ACC112 (cell line): ENCODE measurements around the gene ACE.

Experiments
- H2AFZ ChIP-seq: fragments of 200-600 bp; sonication (generic); one replicate; pipeline ENCODE4 v1.6.0; 2017; ENCODE audit warnings: antibody characterized with exemption, low read length; ENCODE audit not compliant: unreplicated experiment
- H3K27ac ChIP-seq: fragments of 200-600 bp; sonication (generic); 2 replicates; pipeline ENCODE4 v1.5.1; 2014; ENCODE audit warnings: low read depth, mild to moderate bottlenecking, antibody characterized with exemption, low read length, moderate library complexity
- H3K27me3 ChIP-seq: fragments of 200-600 bp; sonication (generic); 2 replicates; pipeline ENCODE4 v1.6.1; 2014; ENCODE audit warnings: mild to moderate bottlenecking, antibody characterized with exemption, low read length, moderate library complexity, mixed read lengths; ENCODE audit not compliant: insufficient read depth
- H3K36me3 ChIP-seq: fragments of 200-600 bp; sonication (generic); 2 replicates; pipeline ENCODE4 v1.6.1; 2016; ENCODE audit warnings: mild to moderate bottlenecking, antibody characterized with exemption, low read length, moderate library complexity, mixed read lengths; ENCODE audit not compliant: insufficient read depth
- H3K4me1 ChIP-seq: fragments of 200-600 bp; sonication (generic); one replicate; pipeline ENCODE4 v1.6.1; 2016; ENCODE audit warnings: low read length, mixed read lengths; ENCODE audit not compliant: insufficient read depth, unreplicated experiment, control insufficient read depth
- H3K4me3 ChIP-seq: fragments of 200-600 bp; sonication (generic); 2 replicates; pipeline ENCODE4 v1.5.1; 2014; ENCODE audit warnings: mild to moderate bottlenecking, low read depth, low read length
- H3K79me2 ChIP-seq: fragments of 200-600 bp; sonication (generic); one replicate; pipeline ENCODE4 v1.6.0; 2016; ENCODE audit warnings: low read length; ENCODE audit not compliant: control insufficient read depth, unreplicated experiment, insufficient read depth

The ACE gene

GRCh38 chr17:63476854-63477479 is at the start of gene ACE:
TSS of gene ACE (plus strand) at chr17:63477061. CDS start at chr17:63477095, 34 bp downstream.
- Histone ChIP-seq H3K79me2 (no peaks in the 10 kb centered on the region), H3K4me3 (peak within 1 kb of the TSS; percentile 79), H3K27me3 (no peaks in the 10 kb centered on the region), H3K36me3 (no peaks in the 10 kb centered on the region), H2AFZ (peak within 1 kb of the TSS; percentile 83), H3K4me1 (peaks cover 12% of the 10 kb centered on the region), H3K27ac (no peak within 1 kb of the TSS)

GRCh38 chr17:63429766-63430165 is 47.1 kb upstream of the ACE start:
- peaks cover 10% of the 10 kb centered on the region for H3K79me2 ChIP-seq
- H3K4me3 ChIP-seq, result no peak overlapping the region
- no peaks in the 10 kb centered on the region for H3K27me3 ChIP-seq
- H2AFZ ChIP-seq, result no peak overlapping the region
- H3K27ac ChIP-seq, result no peak overlapping the region
- no peaks in the 10 kb centered on the region for H3K36me3 ChIP-seq
- peaks cover 33% of the 10 kb centered on the region for H3K4me1 ChIP-seq

GRCh38 chr17:63430223-63430622 is 46.6 kb upstream of the ACE start:
- no peaks in the 10 kb centered on the region for H3K36me3 ChIP-seq
- no peaks in the 10 kb centered on the region for H3K27me3 ChIP-seq
- peaks cover 33% of the 10 kb centered on the region for H3K4me1 ChIP-seq
- H3K27ac ChIP-seq, result no peak overlapping the region
- no peak overlapping the region for H3K4me3 ChIP-seq
- H2AFZ ChIP-seq, result no peak overlapping the region
- peaks cover 11% of the 10 kb centered on the region for H3K79me2 ChIP-seq

GRCh38 chr17:63431618-63431938 is 45.3 kb upstream of the ACE start:
- Histone ChIP-seq H2AFZ (no peak overlapping the region), H3K27me3 (no peaks in the 10 kb centered on the region), H3K36me3 (no peaks in the 10 kb centered on the region), H3K79me2 (peaks cover 11% of the 10 kb centered on the region), H3K27ac (peak overlapping the region; percentile 89), H3K4me3 (no peak overlapping the region), H3K4me1 (peaks cover 46% of the 10 kb centered on the region)

- H2AFZ ChIP-seq, result no peak overlapping the region
- H3K4me1 ChIP-seq, result peaks cover 46% of the 10 kb centered on the region
- no peaks in the 10 kb centered on the region for H3K36me3 ChIP-seq
- no peaks in the 10 kb centered on the region for H3K27me3 ChIP-seq
- H3K27ac ChIP-seq, result peak overlapping the region; percentile 89
- peak overlapping the region; percentile 16; the same call in 1 of the 2 replicates for H3K4me3 ChIP-seq
- H3K79me2 ChIP-seq, result peaks cover 11% of the 10 kb centered on the region
Measured at GRCh38 chr17:63431939-63432804, 44.7 kb upstream of the ACE start.

GRCh38 chr17:63433746-63434591 is 42.9 kb upstream of the ACE start:
- H2AFZ ChIP-seq, result no peak overlapping the region
- H3K36me3 ChIP-seq, result no peaks in the 10 kb centered on the region
- H3K4me3 ChIP-seq, result peak overlapping the region; percentile 59
- H3K79me2 ChIP-seq, result peaks cover 16% of the 10 kb centered on the region
- peaks cover 46% of the 10 kb centered on the region for H3K4me1 ChIP-seq
- peak overlapping the region; percentile 89 for H3K27ac ChIP-seq
- H3K27me3 ChIP-seq, result no peaks in the 10 kb centered on the region

- H3K27ac ChIP-seq, result peak overlapping the region; percentile 89
- H3K4me1 ChIP-seq, result peaks cover 52% of the 10 kb centered on the region
- peak overlapping the region; percentile 59 for H3K4me3 ChIP-seq
- no peaks in the 10 kb centered on the region for H3K27me3 ChIP-seq
- H3K79me2 ChIP-seq, result peaks cover 18% of the 10 kb centered on the region
- no peaks in the 10 kb centered on the region for H3K36me3 ChIP-seq
- no peak overlapping the region for H2AFZ ChIP-seq
Measured at GRCh38 chr17:63434951-63435571, 41.8 kb upstream of the ACE start.

GRCh38 chr17:63435681-63436522 is 41.0 kb upstream of the ACE start:
- no peak overlapping the region for H2AFZ ChIP-seq
- H3K27ac ChIP-seq, result peak overlapping the region; percentile 89
- no peaks in the 10 kb centered on the region for H3K36me3 ChIP-seq
- no peaks in the 10 kb centered on the region for H3K27me3 ChIP-seq
- peaks cover 56% of the 10 kb centered on the region for H3K4me1 ChIP-seq
- H3K4me3 ChIP-seq, result peak overlapping the region; percentile 59; the same call in 1 of the 2 replicates
- H3K79me2 ChIP-seq, result peaks cover 25% of the 10 kb centered on the region

GRCh38 chr17:63436523-63437110 is 40.2 kb upstream of the ACE start:
- Histone ChIP-seq H3K4me1 (peaks cover 56% of the 10 kb centered on the region), H3K27ac (no peak overlapping the region), H3K27me3 (no peaks in the 10 kb centered on the region), H3K36me3 (no peaks in the 10 kb centered on the region), H3K4me3 (no peak overlapping the region; the same call in 1 of the 2 replicates), H3K79me2 (peaks cover 31% of the 10 kb centered on the region), H2AFZ (no peak overlapping the region)
